ENCODE results near the gene SPTBN1.

The SPTBN1 gene

DNA sequence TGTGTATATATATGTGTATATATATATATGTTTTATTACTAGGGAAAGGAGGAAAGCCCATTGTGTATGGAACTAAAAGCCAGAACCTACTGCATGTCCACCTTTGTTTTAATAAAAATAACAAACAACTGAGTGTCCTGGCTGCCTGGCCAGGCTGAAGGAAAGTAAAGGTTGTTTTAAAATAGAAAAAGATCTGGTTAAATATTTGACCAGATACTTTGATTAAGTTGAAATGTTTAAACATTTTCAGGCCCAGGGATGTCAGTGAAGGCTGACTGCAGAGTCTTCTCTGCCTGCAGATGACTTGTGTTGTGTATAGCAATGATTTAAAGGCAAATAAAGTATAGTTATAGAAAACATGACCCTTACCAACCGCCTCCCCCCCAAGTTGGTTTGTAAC lies 22.8 kb downstream of the SPTBN1 start:
- Histone ChIP-seq H3K4me2 (ENCODE audit: low read depth, low read length, poor library complexity, severe bottlenecking) (peak overlapping the region; percentile 52), H3K36me3 (ENCODE audit: insufficient read depth, low read length) (no peaks in the 10 kb centered on the region), H3K27me3 (ENCODE audit: insufficient read depth, low read length, poor library complexity, severe bottlenecking) (no peaks in the 10 kb centered on the region), H3K79me2 (ENCODE audit: insufficient read depth, low read length) (peaks cover 10% of the 10 kb centered on the region), H3F3A (ENCODE audit: low read depth) (peaks cover 5% of the 10 kb centered on the region; the same call in 1 of the 2 replicates), H3K9me3 (ENCODE audit: insufficient read depth, low read depth, low read length) (no peaks in the 10 kb centered on the region), H3K4me3 (ENCODE audit: low read length, poor library complexity, severe bottlenecking) (peak overlapping the region; percentile 10), H4K20me1 (ENCODE audit: insufficient read depth, low read length, poor library complexity, severe bottlenecking) (no peaks in the 10 kb centered on the region), H2AFZ (ENCODE audit: low read length) (no peak overlapping the region), H3K4me1 (ENCODE audit: insufficient read depth, low read length, poor library complexity, severe bottlenecking) (peaks cover 56% of the 10 kb centered on the region), H3K9me2 (replicated peaks; ENCODE audit: low read depth, low read length) (no peaks in the 10 kb centered on the region), H3K9ac (ENCODE audit: low read depth, low read length, poor library complexity, severe bottlenecking) (peak overlapping the region; percentile 21)
- TF ChIP-seq, protein P1, sequence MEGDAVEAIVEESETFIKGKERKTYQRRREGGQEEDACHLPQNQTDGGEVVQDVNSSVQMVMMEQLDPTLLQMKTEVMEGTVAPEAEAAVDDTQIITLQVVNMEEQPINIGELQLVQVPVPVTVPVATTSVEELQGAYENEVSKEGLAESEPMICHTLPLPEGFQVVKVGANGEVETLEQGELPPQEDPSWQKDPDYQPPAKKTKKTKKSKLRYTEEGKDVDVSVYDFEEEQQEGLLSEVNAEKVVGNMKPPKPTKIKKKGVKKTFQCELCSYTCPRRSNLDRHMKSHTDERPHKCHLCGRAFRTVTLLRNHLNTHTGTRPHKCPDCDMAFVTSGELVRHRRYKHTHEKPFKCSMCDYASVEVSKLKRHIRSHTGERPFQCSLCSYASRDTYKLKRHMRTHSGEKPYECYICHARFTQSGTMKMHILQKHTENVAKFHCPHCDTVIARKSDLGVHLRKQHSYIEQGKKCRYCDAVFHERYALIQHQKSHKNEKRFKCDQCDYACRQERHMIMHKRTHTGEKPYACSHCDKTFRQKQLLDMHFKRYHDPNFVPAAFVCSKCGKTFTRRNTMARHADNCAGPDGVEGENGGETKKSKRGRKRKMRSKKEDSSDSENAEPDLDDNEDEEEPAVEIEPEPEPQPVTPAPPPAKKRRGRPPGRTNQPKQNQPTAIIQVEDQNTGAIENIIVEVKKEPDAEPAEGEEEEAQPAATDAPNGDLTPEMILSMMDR (conservative IDR thresholded peaks at IDR 0.05; ENCODE audit: low read length): no peak
- no peak for TF ChIP-seq EZH2phosphoT487 (IDR thresholded peaks at IDR 0.05; ENCODE audit: borderline replicate concordance)

DNA sequence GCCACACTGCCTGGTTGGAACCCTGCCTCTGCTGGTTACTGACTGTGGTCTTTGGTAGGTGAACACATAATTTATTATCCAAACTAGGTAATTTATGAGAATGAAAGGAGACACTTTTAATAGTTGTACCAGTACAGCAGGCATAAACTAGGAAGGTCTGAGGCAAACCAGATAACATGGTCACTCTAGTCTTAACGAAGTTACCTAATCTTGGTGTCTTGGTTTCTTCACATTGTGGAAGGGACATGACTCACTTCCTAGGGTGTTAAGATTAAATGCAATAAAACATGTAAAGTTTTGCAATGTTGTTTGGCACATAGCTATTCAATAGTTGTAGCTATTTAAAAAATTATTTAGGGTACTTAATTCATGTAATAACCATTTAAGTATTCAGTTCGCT lies 23.3 kb downstream of the SPTBN1 start:
- H3K4me3 ChIP-seq (ENCODE audit: low read length, poor library complexity, severe bottlenecking): peak overlapping the region; percentile 10
- no peaks in the 10 kb centered on the region for H4K20me1 ChIP-seq (ENCODE audit: insufficient read depth, low read length, poor library complexity, severe bottlenecking)
- H3K4me2 ChIP-seq (ENCODE audit: low read depth, low read length, poor library complexity, severe bottlenecking): peak overlapping the region; percentile 52
- H3K36me3 ChIP-seq (ENCODE audit: insufficient read depth, low read length): no peaks in the 10 kb centered on the region
- H3K9ac ChIP-seq (ENCODE audit: low read depth, low read length, poor library complexity, severe bottlenecking): peak overlapping the region; percentile 21
- H3K9me2 ChIP-seq (replicated peaks; ENCODE audit: low read depth, low read length): no peaks in the 10 kb centered on the region
- peaks cover 56% of the 10 kb centered on the region for H3K4me1 ChIP-seq (ENCODE audit: insufficient read depth, low read length, poor library complexity, severe bottlenecking)
- peaks cover 7% of the 10 kb centered on the region; the same call in 1 of the 2 replicates for H3K79me2 ChIP-seq (ENCODE audit: insufficient read depth, low read length)
- TF ChIP-seq, protein P1 (conservative IDR thresholded peaks at IDR 0.05; ENCODE audit: low read length): no peak
- no peaks in the 10 kb centered on the region for H3K27me3 ChIP-seq (ENCODE audit: insufficient read depth, low read length, poor library complexity, severe bottlenecking)
- H2AFZ ChIP-seq (ENCODE audit: low read length): no peak overlapping the region
- peaks cover 5% of the 10 kb centered on the region; the same call in 1 of the 2 replicates for H3F3A ChIP-seq (ENCODE audit: low read depth)
- no peaks in the 10 kb centered on the region for H3K9me3 ChIP-seq (ENCODE audit: insufficient read depth, low read depth, low read length)

DNA sequence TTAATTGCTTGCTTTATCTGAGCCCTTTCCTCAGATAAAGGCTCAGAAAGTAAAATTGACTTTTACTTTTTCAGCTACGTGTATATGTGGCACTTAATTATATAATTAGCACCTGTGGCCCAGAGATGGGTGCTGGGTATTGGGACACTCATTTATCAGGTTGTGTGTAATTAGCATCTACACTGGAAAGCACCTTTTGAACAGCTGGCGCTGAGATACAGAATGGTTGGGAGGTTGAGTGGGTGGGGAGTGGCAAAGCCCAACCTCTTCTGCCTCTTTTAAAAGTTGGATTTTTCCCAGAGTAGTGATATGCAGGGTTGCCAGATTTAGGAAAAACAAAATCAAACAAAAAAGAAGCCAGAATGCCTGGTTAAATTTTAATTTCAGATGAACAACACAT lies 23.9 kb downstream of the SPTBN1 start:
- no peak for TF ChIP-seq EZH2phosphoT487 (IDR thresholded peaks at IDR 0.05; ENCODE audit: borderline replicate concordance)
- TF ChIP-seq, protein P1 (conservative IDR thresholded peaks at IDR 0.05; ENCODE audit: low read length): no peak
- no peaks in the 10 kb centered on the region for H4K20me1 ChIP-seq (ENCODE audit: insufficient read depth, low read length, poor library complexity, severe bottlenecking)
- peaks cover 5% of the 10 kb centered on the region; the same call in 1 of the 2 replicates for H3F3A ChIP-seq (ENCODE audit: low read depth)
- H3K4me2 ChIP-seq (ENCODE audit: low read depth, low read length, poor library complexity, severe bottlenecking): peak overlapping the region; percentile 52
- H3K4me3 ChIP-seq (ENCODE audit: low read length, poor library complexity, severe bottlenecking): no peak overlapping the region
- no peaks in the 10 kb centered on the region for H3K9me3 ChIP-seq (ENCODE audit: insufficient read depth, low read depth, low read length)
- H2AFZ ChIP-seq (ENCODE audit: low read length): no peak overlapping the region
- no peaks in the 10 kb centered on the region for H3K9me2 ChIP-seq (replicated peaks; ENCODE audit: low read depth, low read length)
- H3K27me3 ChIP-seq (ENCODE audit: insufficient read depth, low read length, poor library complexity, severe bottlenecking): no peaks in the 10 kb centered on the region
- peaks cover 7% of the 10 kb centered on the region; the same call in 1 of the 2 replicates for H3K79me2 ChIP-seq (ENCODE audit: insufficient read depth, low read length)
- H3K4me1 ChIP-seq (ENCODE audit: insufficient read depth, low read length, poor library complexity, severe bottlenecking): peaks cover 56% of the 10 kb centered on the region
- H3K9ac ChIP-seq (ENCODE audit: low read depth, low read length, poor library complexity, severe bottlenecking): no peak overlapping the region
- no peaks in the 10 kb centered on the region for H3K36me3 ChIP-seq (ENCODE audit: insufficient read depth, low read length)
